ENCODE data around the gene ICAM4. TPM values are rescaled to one million over a fixed set of nuclear protein-coding genes. Genes with fewer than 3 reads are reported as not detected.

The ICAM4 gene
- total and polyA plus RNA-seq, 9 of the 15 experiments (the other 6 are each of a cell fraction or from before 2014, with no cell fraction given) = 14.1 to 86.1 (median 29.6) TPM

DNA sequence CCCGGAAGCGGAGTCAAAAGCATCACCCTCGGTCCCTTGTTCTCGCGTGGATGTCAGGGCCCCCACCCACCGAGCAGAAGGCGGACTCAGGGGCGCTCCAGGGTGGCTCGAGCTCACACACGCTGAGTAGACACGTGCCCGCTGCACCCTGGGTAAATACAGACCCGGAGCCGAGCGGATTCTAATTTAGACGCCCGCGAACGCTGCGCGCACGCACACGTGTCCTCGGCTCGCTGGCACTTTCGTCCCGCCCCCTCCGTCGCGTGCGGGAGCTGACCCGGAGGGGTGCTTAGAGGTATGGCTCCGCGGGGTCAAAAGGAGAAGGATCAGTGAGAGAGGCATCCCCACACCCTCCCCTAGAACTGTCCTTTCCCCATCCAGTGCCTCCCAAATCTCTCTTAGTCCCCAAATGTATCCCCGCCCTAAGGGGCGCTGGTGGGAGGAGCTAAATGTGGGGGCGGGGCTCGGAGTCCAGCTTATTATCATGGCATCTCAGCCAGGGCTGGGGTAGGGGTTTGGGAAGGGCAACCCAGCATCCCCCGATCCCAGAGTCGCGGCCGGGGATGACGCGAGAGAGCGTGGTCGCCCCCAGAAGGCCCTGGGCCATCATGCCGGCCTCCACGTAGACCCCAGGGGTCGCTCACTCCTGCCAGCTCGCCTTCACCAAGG, 2.5 kb downstream of the ICAM4 start (continued):
- TF ChIP-seq, protein P1, sequence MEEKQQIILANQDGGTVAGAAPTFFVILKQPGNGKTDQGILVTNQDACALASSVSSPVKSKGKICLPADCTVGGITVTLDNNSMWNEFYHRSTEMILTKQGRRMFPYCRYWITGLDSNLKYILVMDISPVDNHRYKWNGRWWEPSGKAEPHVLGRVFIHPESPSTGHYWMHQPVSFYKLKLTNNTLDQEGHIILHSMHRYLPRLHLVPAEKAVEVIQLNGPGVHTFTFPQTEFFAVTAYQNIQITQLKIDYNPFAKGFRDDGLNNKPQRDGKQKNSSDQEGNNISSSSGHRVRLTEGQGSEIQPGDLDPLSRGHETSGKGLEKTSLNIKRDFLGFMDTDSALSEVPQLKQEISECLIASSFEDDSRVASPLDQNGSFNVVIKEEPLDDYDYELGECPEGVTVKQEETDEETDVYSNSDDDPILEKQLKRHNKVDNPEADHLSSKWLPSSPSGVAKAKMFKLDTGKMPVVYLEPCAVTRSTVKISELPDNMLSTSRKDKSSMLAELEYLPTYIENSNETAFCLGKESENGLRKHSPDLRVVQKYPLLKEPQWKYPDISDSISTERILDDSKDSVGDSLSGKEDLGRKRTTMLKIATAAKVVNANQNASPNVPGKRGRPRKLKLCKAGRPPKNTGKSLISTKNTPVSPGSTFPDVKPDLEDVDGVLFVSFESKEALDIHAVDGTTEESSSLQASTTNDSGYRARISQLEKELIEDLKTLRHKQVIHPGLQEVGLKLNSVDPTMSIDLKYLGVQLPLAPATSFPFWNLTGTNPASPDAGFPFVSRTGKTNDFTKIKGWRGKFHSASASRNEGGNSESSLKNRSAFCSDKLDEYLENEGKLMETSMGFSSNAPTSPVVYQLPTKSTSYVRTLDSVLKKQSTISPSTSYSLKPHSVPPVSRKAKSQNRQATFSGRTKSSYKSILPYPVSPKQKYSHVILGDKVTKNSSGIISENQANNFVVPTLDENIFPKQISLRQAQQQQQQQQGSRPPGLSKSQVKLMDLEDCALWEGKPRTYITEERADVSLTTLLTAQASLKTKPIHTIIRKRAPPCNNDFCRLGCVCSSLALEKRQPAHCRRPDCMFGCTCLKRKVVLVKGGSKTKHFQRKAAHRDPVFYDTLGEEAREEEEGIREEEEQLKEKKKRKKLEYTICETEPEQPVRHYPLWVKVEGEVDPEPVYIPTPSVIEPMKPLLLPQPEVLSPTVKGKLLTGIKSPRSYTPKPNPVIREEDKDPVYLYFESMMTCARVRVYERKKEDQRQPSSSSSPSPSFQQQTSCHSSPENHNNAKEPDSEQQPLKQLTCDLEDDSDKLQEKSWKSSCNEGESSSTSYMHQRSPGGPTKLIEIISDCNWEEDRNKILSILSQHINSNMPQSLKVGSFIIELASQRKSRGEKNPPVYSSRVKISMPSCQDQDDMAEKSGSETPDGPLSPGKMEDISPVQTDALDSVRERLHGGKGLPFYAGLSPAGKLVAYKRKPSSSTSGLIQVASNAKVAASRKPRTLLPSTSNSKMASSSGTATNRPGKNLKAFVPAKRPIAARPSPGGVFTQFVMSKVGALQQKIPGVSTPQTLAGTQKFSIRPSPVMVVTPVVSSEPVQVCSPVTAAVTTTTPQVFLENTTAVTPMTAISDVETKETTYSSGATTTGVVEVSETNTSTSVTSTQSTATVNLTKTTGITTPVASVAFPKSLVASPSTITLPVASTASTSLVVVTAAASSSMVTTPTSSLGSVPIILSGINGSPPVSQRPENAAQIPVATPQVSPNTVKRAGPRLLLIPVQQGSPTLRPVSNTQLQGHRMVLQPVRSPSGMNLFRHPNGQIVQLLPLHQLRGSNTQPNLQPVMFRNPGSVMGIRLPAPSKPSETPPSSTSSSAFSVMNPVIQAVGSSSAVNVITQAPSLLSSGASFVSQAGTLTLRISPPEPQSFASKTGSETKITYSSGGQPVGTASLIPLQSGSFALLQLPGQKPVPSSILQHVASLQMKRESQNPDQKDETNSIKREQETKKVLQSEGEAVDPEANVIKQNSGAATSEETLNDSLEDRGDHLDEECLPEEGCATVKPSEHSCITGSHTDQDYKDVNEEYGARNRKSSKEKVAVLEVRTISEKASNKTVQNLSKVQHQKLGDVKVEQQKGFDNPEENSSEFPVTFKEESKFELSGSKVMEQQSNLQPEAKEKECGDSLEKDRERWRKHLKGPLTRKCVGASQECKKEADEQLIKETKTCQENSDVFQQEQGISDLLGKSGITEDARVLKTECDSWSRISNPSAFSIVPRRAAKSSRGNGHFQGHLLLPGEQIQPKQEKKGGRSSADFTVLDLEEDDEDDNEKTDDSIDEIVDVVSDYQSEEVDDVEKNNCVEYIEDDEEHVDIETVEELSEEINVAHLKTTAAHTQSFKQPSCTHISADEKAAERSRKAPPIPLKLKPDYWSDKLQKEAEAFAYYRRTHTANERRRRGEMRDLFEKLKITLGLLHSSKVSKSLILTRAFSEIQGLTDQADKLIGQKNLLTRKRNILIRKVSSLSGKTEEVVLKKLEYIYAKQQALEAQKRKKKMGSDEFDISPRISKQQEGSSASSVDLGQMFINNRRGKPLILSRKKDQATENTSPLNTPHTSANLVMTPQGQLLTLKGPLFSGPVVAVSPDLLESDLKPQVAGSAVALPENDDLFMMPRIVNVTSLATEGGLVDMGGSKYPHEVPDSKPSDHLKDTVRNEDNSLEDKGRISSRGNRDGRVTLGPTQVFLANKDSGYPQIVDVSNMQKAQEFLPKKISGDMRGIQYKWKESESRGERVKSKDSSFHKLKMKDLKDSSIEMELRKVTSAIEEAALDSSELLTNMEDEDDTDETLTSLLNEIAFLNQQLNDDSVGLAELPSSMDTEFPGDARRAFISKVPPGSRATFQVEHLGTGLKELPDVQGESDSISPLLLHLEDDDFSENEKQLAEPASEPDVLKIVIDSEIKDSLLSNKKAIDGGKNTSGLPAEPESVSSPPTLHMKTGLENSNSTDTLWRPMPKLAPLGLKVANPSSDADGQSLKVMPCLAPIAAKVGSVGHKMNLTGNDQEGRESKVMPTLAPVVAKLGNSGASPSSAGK (IDR thresholded peaks at IDR 0.05) = peak; percentile 93
- TF ChIP-seq MTA3 (IDR thresholded peaks at IDR 0.05; ENCODE audit: borderline replicate concordance) = 0 out of 2 replicates have a peak, but pooled peaks have one; percentile 63
- TF ChIP-seq, protein P2, sequence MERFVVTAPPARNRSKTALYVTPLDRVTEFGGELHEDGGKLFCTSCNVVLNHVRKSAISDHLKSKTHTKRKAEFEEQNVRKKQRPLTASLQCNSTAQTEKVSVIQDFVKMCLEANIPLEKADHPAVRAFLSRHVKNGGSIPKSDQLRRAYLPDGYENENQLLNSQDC (CRISPR knock-in tag; IDR thresholded peaks at IDR 0.05) = 0 out of 2 replicates have a peak, but pooled peaks have one; percentile 2
- peak in 1 of 2 experiments; percentile 21; a peak in 2 of 4 replicates for TF ChIP-seq RAD21 (CRISPR knock-in tag; conservative IDR thresholded peaks at IDR 0.05 in 1 of 2, IDR thresholded peaks at IDR 0.05 in 1 of 2)
- TF ChIP-seq, protein P3, sequence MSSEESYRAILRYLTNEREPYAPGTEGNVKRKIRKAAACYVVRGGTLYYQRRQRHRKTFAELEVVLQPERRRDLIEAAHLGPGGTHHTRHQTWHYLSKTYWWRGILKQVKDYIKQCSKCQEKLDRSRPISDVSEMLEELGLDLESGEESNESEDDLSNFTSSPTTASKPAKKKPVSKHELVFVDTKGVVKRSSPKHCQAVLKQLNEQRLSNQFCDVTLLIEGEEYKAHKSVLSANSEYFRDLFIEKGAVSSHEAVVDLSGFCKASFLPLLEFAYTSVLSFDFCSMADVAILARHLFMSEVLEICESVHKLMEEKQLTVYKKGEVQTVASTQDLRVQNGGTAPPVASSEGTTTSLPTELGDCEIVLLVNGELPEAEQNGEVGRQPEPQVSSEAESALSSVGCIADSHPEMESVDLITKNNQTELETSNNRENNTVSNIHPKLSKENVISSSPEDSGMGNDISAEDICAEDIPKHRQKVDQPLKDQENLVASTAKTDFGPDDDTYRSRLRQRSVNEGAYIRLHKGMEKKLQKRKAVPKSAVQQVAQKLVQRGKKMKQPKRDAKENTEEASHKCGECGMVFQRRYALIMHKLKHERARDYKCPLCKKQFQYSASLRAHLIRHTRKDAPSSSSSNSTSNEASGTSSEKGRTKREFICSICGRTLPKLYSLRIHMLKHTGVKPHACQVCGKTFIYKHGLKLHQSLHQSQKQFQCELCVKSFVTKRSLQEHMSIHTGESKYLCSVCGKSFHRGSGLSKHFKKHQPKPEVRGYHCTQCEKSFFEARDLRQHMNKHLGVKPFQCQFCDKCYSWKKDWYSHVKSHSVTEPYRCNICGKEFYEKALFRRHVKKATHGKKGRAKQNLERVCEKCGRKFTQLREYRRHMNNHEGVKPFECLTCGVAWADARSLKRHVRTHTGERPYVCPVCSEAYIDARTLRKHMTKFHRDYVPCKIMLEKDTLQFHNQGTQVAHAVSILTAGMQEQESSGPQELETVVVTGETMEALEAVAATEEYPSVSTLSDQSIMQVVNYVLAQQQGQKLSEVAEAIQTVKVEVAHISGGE (CRISPR knock-in tag; IDR thresholded peaks at IDR 0.05) = peak in 1 of 3 experiments; percentile 44; a peak in 1 of 6 replicates
- 0 out of 2 replicates have a peak, but pooled peaks have one; percentile 33 for TF ChIP-seq ZNF696 (CRISPR knock-in tag; conservative IDR thresholded peaks at IDR 0.05)
- 0 out of 2 replicates have a peak, but pooled peaks have one; percentile 30 for TF ChIP-seq NR4A1 (CRISPR knock-in tag; IDR thresholded peaks at IDR 0.05)
- no peak for TF ChIP-seq NR4A1 (tag; IDR thresholded peaks at IDR 0.05)
- TF ChIP-seq BACH1 (tag; IDR thresholded peaks at IDR 0.05) = no peak
